NCI-H446 (cell line): ENCODE results near the gene SFRP2.

Source experiments
- DNase-seq, 2 experiments: peaks; one replicate each; lab custom pipeline; 2025; lab: John Stamatoyannopoulos, UW

The SFRP2 gene, protein sequence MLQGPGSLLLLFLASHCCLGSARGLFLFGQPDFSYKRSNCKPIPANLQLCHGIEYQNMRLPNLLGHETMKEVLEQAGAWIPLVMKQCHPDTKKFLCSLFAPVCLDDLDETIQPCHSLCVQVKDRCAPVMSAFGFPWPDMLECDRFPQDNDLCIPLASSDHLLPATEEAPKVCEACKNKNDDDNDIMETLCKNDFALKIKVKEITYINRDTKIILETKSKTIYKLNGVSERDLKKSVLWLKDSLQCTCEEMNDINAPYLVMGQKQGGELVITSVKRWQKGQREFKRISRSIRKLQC

DNA sequence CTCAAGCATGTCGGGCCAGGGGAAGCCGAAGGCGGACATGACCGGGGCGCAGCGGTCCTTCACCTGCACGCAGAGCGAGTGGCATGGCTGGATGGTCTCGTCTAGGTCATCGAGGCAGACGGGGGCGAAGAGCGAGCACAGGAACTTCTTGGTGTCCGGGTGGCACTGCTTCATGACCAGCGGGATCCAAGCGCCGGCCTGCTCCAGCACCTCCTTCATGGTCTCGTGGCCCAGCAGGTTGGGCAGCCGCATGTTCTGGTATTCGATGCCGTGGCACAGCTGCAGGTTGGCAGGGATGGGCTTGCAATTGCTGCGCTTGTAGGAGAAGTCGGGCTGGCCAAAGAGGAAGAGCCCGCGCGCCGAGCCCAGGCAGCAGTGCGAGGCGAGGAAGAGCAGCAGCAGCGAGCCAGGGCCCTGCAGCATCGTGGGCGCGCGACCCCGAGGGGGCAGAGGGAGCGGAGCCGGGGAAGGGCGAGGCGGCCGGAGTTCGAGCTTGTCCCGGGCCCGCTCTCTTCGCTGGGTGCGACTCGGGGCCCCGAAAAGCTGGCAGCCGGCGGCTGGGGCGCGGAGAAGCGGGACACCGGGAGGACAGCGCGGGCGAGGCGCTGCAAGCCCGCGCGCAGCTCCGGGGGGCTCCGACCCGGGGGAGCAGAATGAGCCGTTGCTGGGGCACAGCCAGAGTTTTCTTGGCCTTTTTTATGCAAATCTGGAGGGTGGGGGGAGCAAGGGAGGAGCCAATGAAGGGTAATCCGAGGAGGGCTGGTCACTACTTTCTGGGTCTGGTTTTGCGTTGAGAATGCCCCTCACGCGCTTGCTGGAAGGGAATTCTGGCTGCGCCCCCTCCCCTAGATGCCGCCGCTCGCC lies at the start of gene SFRP2:
Gene SFRP2, minus strand, starts transcription at position 671 of the 864 bp plus-strand sequence. Its CDS starts 248 bp downstream, at position 423.
- DNase-seq, result no peak

DNA sequence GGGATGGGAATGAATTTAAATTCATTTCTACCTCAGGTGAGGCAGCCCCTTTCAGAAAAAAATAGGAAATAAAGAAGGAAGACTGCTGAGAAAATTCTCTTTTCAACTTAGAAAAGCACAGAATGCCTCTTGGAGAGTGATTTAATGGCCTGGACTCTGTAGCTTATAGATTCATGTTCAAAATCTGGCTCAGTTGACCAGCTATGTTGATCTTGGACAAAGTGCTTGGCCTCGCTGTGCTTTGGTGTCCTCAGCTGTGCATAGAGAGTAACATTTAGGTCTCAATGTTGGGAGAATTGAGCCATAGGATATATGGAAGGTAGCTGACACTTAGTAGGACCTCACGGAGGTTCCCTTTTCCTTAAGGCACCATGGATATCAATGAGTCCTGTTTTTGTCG lies 49.7 kb upstream of the SFRP2 start:
- DNase-seq, result no peak

GRCh38 chr4:153834901-153835300 lies 46.0 kb upstream of the SFRP2 start:
- no peak for DNase-seq

- no peak for DNase-seq
Measured at GRCh38 chr4:153832720-153833287, 43.9 kb upstream of the SFRP2 start.

DNA sequence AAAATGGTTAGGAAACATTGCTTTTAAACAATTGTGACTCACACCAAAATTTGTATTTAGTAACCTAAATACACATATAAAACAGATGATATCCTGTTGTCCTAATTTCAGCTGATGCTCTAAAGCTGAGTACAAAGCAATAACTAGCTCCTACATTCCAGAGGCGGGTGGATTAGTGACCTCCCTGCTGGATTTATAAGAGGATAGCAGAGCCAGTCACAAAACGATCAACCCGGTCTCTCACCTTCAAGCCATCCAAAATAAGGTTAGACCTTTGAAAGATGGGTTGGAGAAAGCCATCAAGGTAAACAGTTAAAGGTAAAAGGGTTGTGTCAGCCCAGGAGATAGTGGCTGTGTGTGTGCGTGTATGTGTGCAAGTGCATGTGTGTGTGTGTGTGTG lies 43.2 kb upstream of the SFRP2 start:
- no peak for DNase-seq

GRCh38 chr4:153831245-153831644 lies 42.4 kb upstream of the SFRP2 start:
- DNase-seq, result no peak

GRCh38 chr4:153825691-153826090 lies 36.8 kb upstream of the SFRP2 start:
- no peak for DNase-seq

DNA sequence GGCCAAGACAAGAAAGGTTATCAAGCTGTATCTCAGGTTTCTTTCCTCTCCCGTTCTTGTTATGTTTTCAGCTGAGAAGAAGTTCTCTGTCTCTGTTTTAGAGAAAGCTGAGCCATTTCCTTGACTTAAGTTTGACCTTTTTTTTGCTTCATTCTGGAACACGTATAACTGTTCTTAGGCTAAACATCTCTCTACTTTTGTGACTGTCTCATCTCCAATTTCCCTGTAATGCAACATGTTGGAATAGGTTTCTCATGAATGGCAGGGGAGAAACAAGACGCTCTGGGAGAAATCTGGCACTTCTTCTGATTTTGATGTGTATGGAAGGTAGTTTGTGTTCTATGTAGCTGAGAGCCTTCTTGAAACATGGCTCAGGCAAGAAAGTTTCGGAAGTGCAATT lies 36.2 kb upstream of the SFRP2 start:
- no peak for DNase-seq

GRCh38 chr4:153824501-153824900 lies 35.6 kb upstream of the SFRP2 start:
- no peak for DNase-seq

DNA sequence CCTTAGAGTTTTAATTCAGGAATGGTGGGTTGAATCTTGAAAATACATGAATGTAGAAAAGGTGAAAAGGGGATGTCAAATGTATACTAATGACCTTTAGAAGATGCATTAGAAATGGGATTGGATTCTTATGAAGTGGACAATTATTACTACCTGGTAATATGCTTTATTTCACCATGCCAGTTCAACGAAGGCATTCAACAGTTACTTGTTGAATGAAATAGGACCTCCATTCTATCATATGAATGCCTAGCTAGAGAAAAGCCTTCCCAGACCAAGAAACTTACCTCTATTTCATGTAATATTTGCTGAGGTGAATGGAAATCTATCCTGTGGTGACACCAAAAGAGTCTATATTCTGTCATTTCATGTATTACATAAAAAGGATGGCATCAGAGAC lies 34.6 kb upstream of the SFRP2 start:
- no peak for DNase-seq

GRCh38 chr4:153822316-153822715 lies 33.4 kb upstream of the SFRP2 start:
- no peak for DNase-seq

DNA sequence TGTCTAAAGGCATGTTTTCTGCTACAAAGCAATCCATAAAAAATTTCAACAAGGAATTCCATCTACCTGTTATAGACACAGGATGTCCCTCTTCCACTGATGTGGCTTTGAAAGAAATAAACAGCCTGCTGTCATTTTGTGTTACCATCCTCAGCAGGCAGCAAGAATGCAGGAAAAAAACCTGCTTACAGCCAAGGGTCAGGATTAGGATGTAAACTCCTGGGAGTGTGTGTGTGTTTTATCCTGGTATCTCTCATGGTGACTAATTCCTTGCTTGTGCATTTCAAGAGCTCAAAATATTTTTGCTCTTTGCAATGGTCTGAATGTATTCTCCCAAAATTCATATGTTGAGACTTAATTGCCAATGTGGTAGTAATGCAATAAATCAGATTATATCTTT lies 28.6 kb upstream of the SFRP2 start:
- DNase-seq, result no peak

GRCh38 chr4:153816542-153816941 lies 27.7 kb upstream of the SFRP2 start:
- no peak for DNase-seq

DNA sequence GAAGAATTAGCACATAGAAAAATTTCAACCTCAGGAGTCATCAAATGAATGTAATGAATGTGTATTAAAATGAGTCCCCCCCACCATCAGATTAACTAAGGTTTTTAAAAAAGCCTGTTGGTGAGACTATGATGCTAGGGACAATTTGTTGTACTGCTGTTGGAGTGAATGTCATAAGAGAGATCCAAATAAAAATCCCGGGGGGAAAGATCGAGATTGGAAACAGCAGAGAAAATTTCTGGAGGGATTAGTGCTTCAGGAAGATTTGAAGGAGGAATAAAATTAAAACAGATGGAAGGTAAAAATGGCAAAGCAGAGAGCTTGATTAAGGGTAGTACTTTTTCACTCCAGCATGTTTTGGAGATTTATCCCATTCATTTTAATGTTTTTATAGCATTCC lies 25.9 kb upstream of the SFRP2 start:
- no peak for DNase-seq

GRCh38 chr4:153809916-153810810 lies 21.3 kb upstream of the SFRP2 start:
- no peak for DNase-seq

DNA sequence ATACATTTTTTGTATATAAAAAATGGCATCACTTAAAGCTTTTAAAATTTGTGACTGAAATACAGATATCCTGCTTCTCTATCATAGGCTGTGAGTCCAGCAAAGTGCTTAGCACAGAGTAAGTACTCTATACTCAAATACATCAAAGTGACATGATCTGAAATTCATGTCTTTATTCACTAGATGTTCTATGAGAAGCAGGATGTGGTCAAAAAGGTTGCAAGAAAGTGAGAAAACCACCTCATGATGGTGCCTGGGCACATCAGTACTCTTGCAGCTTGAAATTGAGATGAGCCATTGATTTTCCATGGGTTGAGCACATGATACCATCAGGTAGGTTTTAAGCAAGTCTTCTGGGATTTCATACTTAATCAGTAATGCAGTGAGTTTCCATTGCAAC lies 20.4 kb upstream of the SFRP2 start:
- no peak for DNase-seq

GRCh38 chr4:153808175-153808574 lies 19.3 kb upstream of the SFRP2 start:
- DNase-seq, result no peak

DNA sequence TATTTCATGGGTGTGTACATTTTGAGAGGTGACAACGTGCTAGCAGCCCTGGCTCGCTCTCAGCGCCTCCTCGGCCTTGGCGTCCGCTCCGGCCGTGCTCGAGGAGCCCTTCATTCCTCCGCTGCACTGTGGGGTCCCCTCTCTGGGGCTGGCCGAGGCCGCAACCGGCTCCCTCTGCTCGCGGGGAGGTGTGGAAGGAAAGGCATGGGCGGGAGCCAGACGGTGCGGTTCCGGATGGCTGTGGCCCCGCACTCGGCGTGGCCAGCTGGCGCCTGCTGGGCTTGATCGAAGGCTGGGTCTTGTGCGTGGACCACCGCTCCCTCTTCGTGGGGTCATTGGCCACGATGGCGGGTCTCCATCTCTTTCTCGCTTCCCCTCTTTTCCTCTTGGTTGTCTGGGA lies 17.2 kb upstream of the SFRP2 start:
- DNase-seq, result no peak

DNA sequence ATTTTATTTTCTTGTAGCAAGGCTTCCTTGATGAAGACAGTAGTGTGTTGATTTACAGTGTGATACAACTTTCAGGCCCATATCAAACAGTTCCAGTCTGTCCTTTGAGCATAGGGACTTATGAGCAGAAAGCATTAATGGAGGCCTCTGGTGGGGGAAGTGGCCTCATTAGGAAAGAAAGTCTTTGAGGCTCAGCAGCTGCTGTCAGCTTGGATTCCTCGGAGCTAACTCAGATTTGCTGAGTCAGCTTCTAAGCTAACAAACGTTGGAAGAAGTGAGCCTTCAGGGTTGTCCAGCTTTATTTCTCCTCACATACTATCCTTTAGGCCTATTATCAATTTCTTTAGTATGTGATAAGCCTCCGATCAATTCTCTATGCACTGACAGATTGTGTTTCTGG lies 15.8 kb upstream of the SFRP2 start:
- DNase-seq, result no peak

- no peak for DNase-seq
Measured at GRCh38 chr4:153799694-153800074, 10.8 kb upstream of the SFRP2 start.

DNA sequence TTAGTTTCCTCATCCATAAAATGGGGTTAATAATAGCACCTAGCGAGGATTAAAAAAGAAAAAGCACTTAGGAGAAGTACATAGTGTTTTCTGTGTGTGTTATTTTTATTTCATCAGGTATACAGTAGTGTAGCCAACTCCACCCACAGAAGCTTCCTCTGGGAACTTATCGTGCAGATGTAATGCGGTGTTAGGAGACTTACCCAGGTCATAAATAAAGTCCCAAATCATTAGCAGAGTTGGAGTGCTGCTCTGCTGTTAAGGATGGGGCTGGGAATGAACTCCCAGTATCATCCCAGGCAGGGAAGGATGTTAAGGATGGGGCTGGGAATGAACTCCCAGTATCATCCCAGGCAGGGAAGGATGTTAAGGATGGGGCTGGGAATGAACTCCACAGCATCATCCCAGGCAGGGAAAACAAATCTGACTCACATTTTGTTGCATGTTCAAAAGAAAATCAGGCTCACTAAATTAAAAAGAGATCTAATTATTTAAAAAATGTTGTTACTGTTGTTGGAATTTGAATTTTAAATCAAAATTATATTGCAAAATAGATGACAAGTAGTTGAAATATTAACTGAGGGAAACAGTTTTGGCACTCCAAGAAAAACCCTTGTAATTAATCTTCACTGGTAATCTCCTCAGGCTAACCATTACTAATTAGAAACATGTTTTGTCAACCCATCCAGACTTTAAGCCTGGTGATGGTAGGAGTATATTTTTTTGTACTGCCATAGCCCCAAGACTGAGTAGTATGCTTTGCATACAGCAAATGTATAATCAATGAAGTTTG lies 10.2 kb upstream of the SFRP2 start:
- DNase-seq, result no peak
